ENCODE measurements around the gene GRID2. TPM values are rescaled to one million over a fixed set of nuclear protein-coding genes. Genes with fewer than 3 reads are reported as not detected.

GRID2 gene
- polyA plus RNA-seq, 1 donor (not counting 4 experiments of a cell fraction or from before 2014, with no cell fraction given): not detected

- dilution Hi-C loops (cut with MboI; ENCODE audit: extremely low pct_ligation_motif_present, low sequenced_read_pairs): no loop called here
- no peak for FAIRE-seq
- Histone ChIP-seq H3K9me1 (ENCODE audit: control insufficient read depth, extremely low read depth, insufficient read depth, low read length) (no peaks in the 10 kb centered on the region), H3K4me3 (ENCODE audit: control insufficient read depth in 2 of 3, extremely low read depth in 1 of 3, insufficient read depth in 2 of 3, low read depth in 1 of 3, low read length in 3 of 3) (no peak overlapping the region), H3K79me2 (ENCODE audit: control insufficient read depth, insufficient read depth, low read length) (no peaks in the 10 kb centered on the region), H3K4me2 (ENCODE audit: control insufficient read depth, extremely low read depth, insufficient read depth, low read depth, low read length) (no peak overlapping the region), H3K36me3 (ENCODE audit: control insufficient read depth in 2 of 2, extremely low read depth in 1 of 2, insufficient read depth in 2 of 2, low read length in 2 of 2) (no peaks in the 10 kb centered on the region), H3K9me3 (ENCODE audit: control insufficient read depth, low read depth, low read length) (no peaks in the 10 kb centered on the region), H3K9ac (ENCODE audit: control insufficient read depth, extremely low read depth, insufficient read depth, low read length) (no peak overlapping the region), H4K20me1 (ENCODE audit: control insufficient read depth, extremely low read depth, insufficient read depth, low read length) (no peaks in the 10 kb centered on the region), H3K27ac (ENCODE audit: control insufficient read depth, insufficient read depth, low read length) (no peak overlapping the region), H3K27me3 (ENCODE audit: control insufficient read depth, extremely low read depth, insufficient read depth, low read length) (no peaks in the 10 kb centered on the region), H2AFZ (ENCODE audit: control insufficient read depth, low read length) (no peak overlapping the region), H3K4me1 (ENCODE audit: control insufficient read depth, extremely low read depth, insufficient read depth, low read length) (no peaks in the 10 kb centered on the region)
- no peak for TF ChIP-seq CTCF (optimal IDR thresholded peaks at IDR 0.05 in 1 of 3, IDR thresholded peaks at IDR 0.05 in 1 of 3, conservative IDR thresholded peaks at IDR 0.05 in 1 of 3; ENCODE audit: extremely low read depth in 1 of 3, insufficient read depth in 2 of 3, low read length in 3 of 3)
- no peak for TF ChIP-seq EZH2 (IDR thresholded peaks at IDR 0.05; ENCODE audit: low read length)
- DNase-seq (ENCODE audit: low read depth, low spot score): no peak
Measured at GRCh38 chr4:93407493-93408275, 1103.9 kb downstream of the GRID2 start.

GRCh38 chr4:93409035-93409434 lies 1105.3 kb downstream of the GRID2 start:
- no peaks in the 10 kb centered on the region for H3K9me3 ChIP-seq (ENCODE audit: control insufficient read depth, low read depth, low read length)
- no peaks in the 10 kb centered on the region for H4K20me1 ChIP-seq (ENCODE audit: control insufficient read depth, extremely low read depth, insufficient read depth, low read length)
- no peak overlapping the region for H3K4me3 ChIP-seq (ENCODE audit: control insufficient read depth in 2 of 3, extremely low read depth in 1 of 3, insufficient read depth in 2 of 3, low read depth in 1 of 3, low read length in 3 of 3)
- no peak for FAIRE-seq
- no peaks in the 10 kb centered on the region for H3K9me1 ChIP-seq (ENCODE audit: control insufficient read depth, extremely low read depth, insufficient read depth, low read length)
- no peak overlapping the region for H3K9ac ChIP-seq (ENCODE audit: control insufficient read depth, extremely low read depth, insufficient read depth, low read length)
- H3K4me1 ChIP-seq (ENCODE audit: control insufficient read depth, extremely low read depth, insufficient read depth, low read length): no peaks in the 10 kb centered on the region
- H3K36me3 ChIP-seq (ENCODE audit: control insufficient read depth in 2 of 2, extremely low read depth in 1 of 2, insufficient read depth in 2 of 2, low read length in 2 of 2): no peaks in the 10 kb centered on the region
- dilution Hi-C loops (cut with MboI; ENCODE audit: extremely low pct_ligation_motif_present, low sequenced_read_pairs): no loop called here
- no peak overlapping the region for H2AFZ ChIP-seq (ENCODE audit: control insufficient read depth, low read length)
- DNase-seq (ENCODE audit: low read depth, low spot score): no peak
- TF ChIP-seq EZH2 (IDR thresholded peaks at IDR 0.05; ENCODE audit: low read length) (no peak), CTCF (optimal IDR thresholded peaks at IDR 0.05 in 1 of 3, IDR thresholded peaks at IDR 0.05 in 1 of 3, conservative IDR thresholded peaks at IDR 0.05 in 1 of 3; ENCODE audit: extremely low read depth in 1 of 3, insufficient read depth in 2 of 3, low read length in 3 of 3) (no peak)
- no peak overlapping the region for H3K4me2 ChIP-seq (ENCODE audit: control insufficient read depth, extremely low read depth, insufficient read depth, low read depth, low read length)
- no peak overlapping the region for H3K27ac ChIP-seq (ENCODE audit: control insufficient read depth, insufficient read depth, low read length)
- no peaks in the 10 kb centered on the region for H3K79me2 ChIP-seq (ENCODE audit: control insufficient read depth, insufficient read depth, low read length)
- H3K27me3 ChIP-seq (ENCODE audit: control insufficient read depth, extremely low read depth, insufficient read depth, low read length): no peaks in the 10 kb centered on the region
